IMR-90 (cell line): ENCODE results near the gene MAN2A1. TPM values are rescaled to one million over a fixed set of nuclear protein-coding genes. Genes with fewer than 3 reads are reported as not detected.

Experiments
- ATAC-seq: fragments of 200-7000 bp; cut with Tn5 transposase; 2 replicates; pipeline ENCODE4 v1.9.1; 2020; ENCODE audit warnings: low read depth, mild to moderate bottlenecking, moderate library complexity
- BruUV-seq: library from RNA; stranded (reverse); fragments of 400-500 nt; replicated peaks from 2 replicates; lab custom pipeline; 2021; lab: Mats Ljungman, UMichigan
- CTCF ChIA-PET: fragments of 300-600 bp; formaldehyde crosslinking; extraction: SDS; loops from one replicate; lab custom pipeline; 2021; ENCODE audit warnings: antibody characterized with exemption; lab: Yijun Ruan, JAX
- POLR2A ChIA-PET: fragments of 300-600 bp; sonication (Branson Sonifier 250); formaldehyde crosslinking; loops from one replicate; lab custom pipeline; 2022; ENCODE audit warnings: antibody characterized with exemption; ENCODE audit not compliant: unreplicated experiment; lab: Charles Lee
- DNase-seq: peaks from one replicate; pipeline ENCODE4 v3.0.0; 2013
- H2AFZ ChIP-seq: replicated peaks from 2 replicates; pipeline ENCODE3; 2013; ENCODE audit warnings: low read length, mild to moderate bottlenecking; ENCODE audit not compliant: poor library complexity
- H2AK5ac ChIP-seq: 2 replicates; pipeline ENCODE4 v1.6.1; 2013; ENCODE audit warnings: low read depth, low read length, inconsistent platforms
- H2AK9ac ChIP-seq: replicated peaks from 2 replicates; pipeline ENCODE3; 2013; ENCODE audit warnings: mild to moderate bottlenecking, low read depth, low read length, moderate library complexity; ENCODE audit not compliant: poor library complexity
- H2BK120ac ChIP-seq: 2 replicates; pipeline ENCODE4 v1.6.1; 2013; ENCODE audit warnings: low read depth, low read length, inconsistent platforms
- H2BK15ac ChIP-seq: 3 replicates; pipeline ENCODE4 v1.6.1; 2013; ENCODE audit warnings: low read depth, low read length, inconsistent platforms
- H2BK20ac ChIP-seq: 2 replicates; pipeline ENCODE4 v1.6.1; 2013; ENCODE audit warnings: low read depth, mild to moderate bottlenecking, inconsistent platforms, low read length, moderate library complexity
- H2BK5ac ChIP-seq: 2 replicates; pipeline ENCODE4 v1.6.1; 2013; ENCODE audit warnings: mild to moderate bottlenecking, low read depth, low read length, inconsistent platforms; ENCODE audit not compliant: poor library complexity, severe bottlenecking
- H3K14ac ChIP-seq: replicated peaks from 2 replicates; pipeline ENCODE4 v1.6.1; 2013; ENCODE audit warnings: low read depth, low read length, inconsistent platforms
- H3K18ac ChIP-seq: 2 replicates; pipeline ENCODE4 v1.6.1; 2013; ENCODE audit warnings: low read depth, low read length, control low read depth
- H3K23ac ChIP-seq: 2 replicates; pipeline ENCODE4 v1.6.1; 2013; ENCODE audit warnings: low read depth, low read length, inconsistent platforms
- H3K27ac ChIP-seq: 2 replicates; pipeline ENCODE4 v1.5.1; 2013; ENCODE audit warnings: mild to moderate bottlenecking, control low read depth, low read length; ENCODE audit not compliant: insufficient read depth
- H3K27me3 ChIP-seq: 2 replicates; pipeline ENCODE4 v1.6.1; 2013; ENCODE audit warnings: low read length; ENCODE audit not compliant: control insufficient read depth, insufficient read depth
- H3K36me3 ChIP-seq: 2 replicates; pipeline ENCODE4 v1.6.1; 2013; ENCODE audit warnings: low read length, mixed read lengths; ENCODE audit not compliant: control insufficient read depth, insufficient read depth
- H3K4ac ChIP-seq: 2 replicates; pipeline ENCODE4 v1.6.1; 2013; ENCODE audit warnings: low read depth, low read length, inconsistent platforms
- H3K4me1 ChIP-seq: 2 replicates; pipeline ENCODE4 v1.6.1; 2013; ENCODE audit warnings: low read length, mixed read lengths; ENCODE audit not compliant: control insufficient read depth, insufficient read depth
- H3K4me2 ChIP-seq: 2 replicates; pipeline ENCODE4 v1.6.1; 2013; ENCODE audit warnings: low read depth, mild to moderate bottlenecking, control low read depth, low read length, moderate library complexity
- H3K4me3 ChIP-seq: 2 replicates; pipeline ENCODE4 v1.5.1; 2013; ENCODE audit warnings: low read depth, mild to moderate bottlenecking, control low read depth, low read length, moderate library complexity; ENCODE audit not compliant: insufficient read depth
- H3K56ac ChIP-seq: 2 replicates; pipeline ENCODE4 v1.6.1; 2013; ENCODE audit warnings: low read length, inconsistent platforms; ENCODE audit not compliant: insufficient read depth; ENCODE audit errors: extremely low read depth
- H3K79me1 ChIP-seq, 2 experiments: 2 replicates each; pipeline ENCODE4 v1.6.1; 2013; ENCODE audit warnings: low read length in 2 of 2, inconsistent platforms in 1 of 2, low read depth in 1 of 2
- H3K9ac ChIP-seq: 2 replicates; pipeline ENCODE4 v1.6.1; 2013; ENCODE audit warnings: low read depth, low read length, control low read depth
- H3K9me1 ChIP-seq: 2 replicates; pipeline ENCODE4 v1.6.1; 2013; ENCODE audit warnings: low read length, inconsistent platforms; ENCODE audit not compliant: insufficient read depth
- H3K9me3 ChIP-seq: 2 replicates; pipeline ENCODE4 v1.6.1; 2013; ENCODE audit warnings: low read length; ENCODE audit not compliant: control insufficient read depth, insufficient read depth
- H4K20me1 ChIP-seq: 2 replicates; pipeline ENCODE4 v1.6.1; 2013; ENCODE audit warnings: low read length, inconsistent platforms; ENCODE audit not compliant: insufficient read depth
- H4K5ac ChIP-seq: 2 replicates; pipeline ENCODE4 v1.6.1; 2013; ENCODE audit warnings: mild to moderate bottlenecking, low read depth, low read length, control low read depth
- H4K8ac ChIP-seq, 2 experiments: 2 replicates each; pipeline ENCODE4 v1.6.1; 2013; ENCODE audit warnings: low read depth in 2 of 2, low read length in 2 of 2, control low read depth in 1 of 2, inconsistent platforms in 1 of 2
- H4K91ac ChIP-seq: 2 replicates; pipeline ENCODE4 v1.6.1; 2013; ENCODE audit warnings: low read depth, low read length, inconsistent platforms; ENCODE audit not compliant: insufficient read depth
- CEBPB ChIP-seq: IDR thresholded peaks from 2 replicates; pipeline ENCODE4 v1.6.1; 2012; ENCODE audit warnings: low read depth, low read length, improper control_type of control experiment
- MAFK ChIP-seq: IDR thresholded peaks from 2 replicates; pipeline ENCODE4 v1.6.1; 2012; ENCODE audit warnings: low read depth, low read length, improper control_type of control experiment
- POLR2A ChIP-seq: IDR thresholded peaks from 2 replicates; pipeline ENCODE4 v1.6.1; 2012; ENCODE audit warnings: mild to moderate bottlenecking, low read depth, low read length
- RCOR1 ChIP-seq: IDR thresholded peaks from 2 replicates; pipeline ENCODE4 v1.6.1; 2012; ENCODE audit warnings: mild to moderate bottlenecking, low read length, improper control_type of control experiment; ENCODE audit not compliant: insufficient replicate concordance
- RFX5 ChIP-seq: IDR thresholded peaks from 2 replicates; pipeline ENCODE4 v1.8.0; 2012; ENCODE audit warnings: low read depth, mild to moderate bottlenecking, low read length, moderate library complexity
- WGBS, 2 experiments: methylation state at CpG; one replicate each; pipeline versions ENCODE4 v1.1.5 to v1.1.7; 2013; ENCODE audit warnings: missing lambda C conversion rate in 2 of 2; ENCODE audit not compliant: insufficient read length in 1 of 2; ENCODE audit errors: extremely low coverage in 2 of 2; 5-methylcytosine and 5-hydroxymethylcytosine counted together
- dilution Hi-C: fragments of 300-500 bp; cut with HindIII; formaldehyde crosslinking; loops from one replicate; pipeline ENCODE4 v1.14.3; 2018; ENCODE audit warnings: low sequenced_read_pairs; ENCODE audit not compliant: unreplicated experiment
- in situ Hi-C: fragments of 300-500 bp; cut with MboI; formaldehyde crosslinking; loops from 3 replicates; pipeline ENCODE4 v1.14.3; 2019; ENCODE audit warnings: low sequenced_read_pairs, inconsistent platforms, mixed read lengths
- intact Hi-C: fragments of 100-400 bp; cut with micrococcal nuclease; formaldehyde crosslinking; loops from 2 replicates; pipeline ENCODE4 v1.10.0; 2022
- polyA plus RNA-seq, 3 experiments: library from polyadenylated mRNA; depleted of rRNA; stranded (reverse); fragments of >200 nt; gene quantifications; 2 replicates each; pipeline ENCODE4 v1.2.3, GENCODE V29; 2012; ENCODE audit warnings: low replicate concordance in 1 of 3
- total RNA-seq: library from RNA; depleted of rRNA; stranded (reverse); fragments of >200 nt; gene quantifications from 2 replicates; pipeline ENCODE4 v1.2.3, GENCODE V29; 2012
- TF ChIP-seq, protein P1 (sequence below): fragments of 150-350 bp; IDR thresholded peaks from 2 replicates; pipeline ENCODE4 v1.6.1; 2016; ENCODE audit warnings: low read depth, mild to moderate bottlenecking, low read length, moderate library complexity, borderline replicate concordance
- TF ChIP-seq, protein P2 (sequence below): fragments of 150-350 bp; IDR thresholded peaks from 2 replicates; pipeline ENCODE4 v1.6.1; 2017; ENCODE audit warnings: mild to moderate bottlenecking, antibody characterized with exemption, low read length, low read depth

MAN2A1 gene
- total and polyA plus RNA-seq, 2 of the 4 experiments (the other 2 are of a cell fraction) = 16.4 to 29.6 TPM

DNA sequence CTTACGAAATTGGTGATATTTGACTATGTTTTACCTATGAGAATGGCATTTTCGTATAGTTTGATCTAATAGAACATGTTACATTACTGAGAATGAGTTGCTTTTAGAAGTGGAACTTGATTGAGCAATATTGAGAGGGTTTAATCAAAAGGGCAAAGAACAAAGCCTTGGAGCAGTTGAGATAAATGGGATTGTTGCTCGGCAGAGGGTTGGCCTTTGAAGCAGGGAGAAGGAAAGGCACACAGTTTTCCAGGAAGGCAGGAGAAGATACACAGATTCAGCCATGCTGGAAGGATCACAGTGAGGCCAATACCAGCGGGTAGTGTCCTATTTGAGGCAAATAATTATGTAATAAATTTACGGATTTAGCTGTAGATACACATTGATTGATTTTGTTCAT, 19.5 kb downstream of the MAN2A1 start:
- H3K9me3 ChIP-seq = no peaks in the 10 kb centered on the region
- H4K8ac ChIP-seq = no peak overlapping the region
- no peak overlapping the region for H3K9ac ChIP-seq
- H3K23ac ChIP-seq = no peak overlapping the region
- H4K20me1 ChIP-seq = peaks cover 20% of the 10 kb centered on the region
- intact Hi-C loops = no loop called here
- WGBS, 2 experiments = 73% methylated on average over 2 of the region's 5 CpGs; no CpG with 5 or more reads in 1 of the 2 experiments
- no peak overlapping the region for H3K4me3 ChIP-seq
- DNase-seq (no peak), ATAC-seq (no peak)
- H2AFZ ChIP-seq = no peak overlapping the region
- no peak overlapping the region for H2BK20ac ChIP-seq
- H2AK9ac ChIP-seq = no peak overlapping the region
- no peak for TF ChIP-seq RFX5
- TF ChIP-seq, protein P1, sequence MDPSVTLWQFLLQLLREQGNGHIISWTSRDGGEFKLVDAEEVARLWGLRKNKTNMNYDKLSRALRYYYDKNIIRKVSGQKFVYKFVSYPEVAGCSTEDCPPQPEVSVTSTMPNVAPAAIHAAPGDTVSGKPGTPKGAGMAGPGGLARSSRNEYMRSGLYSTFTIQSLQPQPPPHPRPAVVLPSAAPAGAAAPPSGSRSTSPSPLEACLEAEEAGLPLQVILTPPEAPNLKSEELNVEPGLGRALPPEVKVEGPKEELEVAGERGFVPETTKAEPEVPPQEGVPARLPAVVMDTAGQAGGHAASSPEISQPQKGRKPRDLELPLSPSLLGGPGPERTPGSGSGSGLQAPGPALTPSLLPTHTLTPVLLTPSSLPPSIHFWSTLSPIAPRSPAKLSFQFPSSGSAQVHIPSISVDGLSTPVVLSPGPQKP = no peak
- TF ChIP-seq RCOR1 = no peak
- TF ChIP-seq MAFK = no peak
- TF ChIP-seq, protein P2, sequence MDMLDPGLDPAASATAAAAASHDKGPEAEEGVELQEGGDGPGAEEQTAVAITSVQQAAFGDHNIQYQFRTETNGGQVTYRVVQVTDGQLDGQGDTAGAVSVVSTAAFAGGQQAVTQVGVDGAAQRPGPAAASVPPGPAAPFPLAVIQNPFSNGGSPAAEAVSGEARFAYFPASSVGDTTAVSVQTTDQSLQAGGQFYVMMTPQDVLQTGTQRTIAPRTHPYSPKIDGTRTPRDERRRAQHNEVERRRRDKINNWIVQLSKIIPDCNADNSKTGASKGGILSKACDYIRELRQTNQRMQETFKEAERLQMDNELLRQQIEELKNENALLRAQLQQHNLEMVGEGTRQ = no peak
- no peak for TF ChIP-seq POLR2A
- TF ChIP-seq CEBPB = peak; percentile 38; the same call in 1 of the 2 replicates
- peaks cover 3% of the 10 kb centered on the region; the same call in 1 of the 2 replicates for H3K9me1 ChIP-seq
- no TSS peak for BruUV-seq
- H3K56ac ChIP-seq = no peak overlapping the region
- peaks cover 25 to 64% of the 10 kb centered on the region in 2 experiments for H3K79me1 ChIP-seq
- H3K4me2 ChIP-seq = no peak overlapping the region
- no peak overlapping the region for H3K18ac ChIP-seq
- H3K36me3 ChIP-seq = no peaks in the 10 kb centered on the region
- H3K4me1 ChIP-seq = no peaks in the 10 kb centered on the region
- H4K5ac ChIP-seq = no peak overlapping the region
- no peaks in the 10 kb centered on the region for H3K27me3 ChIP-seq
- H4K91ac ChIP-seq = no peak overlapping the region
- in situ Hi-C loops = no loop called here
- dilution Hi-C loops = no loop called here
- H2AK5ac ChIP-seq = no peak overlapping the region
- POLR2A ChIA-PET = no interaction called here
- CTCF ChIA-PET = no interaction called here
- no peak overlapping the region for H2BK15ac ChIP-seq
- H3K27ac ChIP-seq = no peak overlapping the region
- H2BK120ac ChIP-seq = no peak overlapping the region
- no peak overlapping the region for H3K4ac ChIP-seq
- H2BK5ac ChIP-seq = no peak overlapping the region
- no peak overlapping the region for H3K14ac ChIP-seq
